SK-N-SH treated with all-trans-retinoic acid at 6 μM for 48 hours (cell line): Measurements from ENCODE around the gene C2orf66.

Source experiments
- TCF4 ChIP-seq: fragments of 250-450 bp; sonication (Bioruptor Pico); IDR thresholded peaks from 2 replicates; pipeline ENCODE4 v1.8.0; 2021; ENCODE audit warnings: mild to moderate bottlenecking, moderate library complexity, borderline replicate concordance
- ZFP30 ChIP-seq: fragments of 450-650 bp; formaldehyde crosslinking; IDR thresholded peaks from 2 replicates; pipeline ENCODE4 v1.5.0; 2022; ENCODE audit warnings: mild to moderate bottlenecking, moderate library complexity
- ZNF8 ChIP-seq: fragments of 450-650 bp; formaldehyde crosslinking; IDR thresholded peaks from 2 replicates; pipeline ENCODE4 v1.5.0; 2020; ENCODE audit warnings: mild to moderate bottlenecking, moderate library complexity

DNA sequence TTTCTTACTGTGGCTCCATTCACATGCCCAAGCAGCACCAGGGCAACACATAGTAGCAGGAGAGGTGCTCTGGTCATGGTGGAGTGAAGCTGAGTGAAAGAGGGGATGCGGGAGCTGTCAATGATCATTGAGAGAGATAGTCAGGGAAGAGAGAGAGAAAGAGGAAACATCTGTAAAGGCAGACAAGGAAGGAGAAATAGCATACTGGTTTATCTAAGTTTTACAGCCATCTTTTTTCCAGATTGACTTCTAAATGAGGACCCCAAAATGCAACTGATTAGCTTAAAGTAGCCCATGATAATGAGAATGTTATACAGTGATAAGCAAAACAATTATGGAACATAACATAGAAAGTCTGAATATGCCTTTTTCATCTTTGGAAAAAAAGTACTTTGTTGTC is at the start of gene C2orf66:
- no peak for TF ChIP-seq ZFP30 (CRISPR knock-in tag)
- no peak for TF ChIP-seq ZNF8 (CRISPR knock-in tag)
- TF ChIP-seq TCF4 (CRISPR knock-in tag) = no peak
